Measurements from ENCODE around the gene NOC4L.
"Not testable (repeated sequence)": the region's sequence is repeated elsewhere in the genome, so short reads cannot be mapped to it uniquely, and the experiment has no call there.

NOC4L gene

GRCh38 chr12:132186857-132187620 is 42.8 kb downstream of the NOC4L start:
- DNase-seq = no peak

GRCh38 chr12:132187646-132188450 is 43.6 kb downstream of the NOC4L start:
- no peak for DNase-seq

- no peak for DNase-seq
Observed at GRCh38 chr12:132188451-132188901, 44.2 kb downstream of the NOC4L start.

- DNase-seq = no peak
Observed at GRCh38 chr12:132188916-132189325, 44.7 kb downstream of the NOC4L start.

GRCh38 chr12:132189378-132190011 is 45.2 kb downstream of the NOC4L start:
- no peak for DNase-seq

GRCh38 chr12:132190012-132190755 is 45.9 kb downstream of the NOC4L start:
- DNase-seq = no peak

- no peak for DNase-seq
Observed at GRCh38 chr12:132190834-132191500, 46.7 kb downstream of the NOC4L start.

- no peak for DNase-seq
Observed at GRCh38 chr12:132191715-132192553, 47.7 kb downstream of the NOC4L start.

GRCh38 chr12:132194056-132194455 is 49.8 kb downstream of the NOC4L start:
- DNase-seq = peak; percentile 44

GRCh38 chr12:132194556-132194955 is 50.3 kb downstream of the NOC4L start:
- DNase-seq = no peak

GRCh38 chr12:132195242-132195641 is 51.0 kb downstream of the NOC4L start:
- DNase-seq = not testable (repeated sequence)

- DNase-seq = no peak
Observed at GRCh38 chr12:132196038-132196872, 52.0 kb downstream of the NOC4L start.

- no peak for DNase-seq
Observed at GRCh38 chr12:132196873-132197390, 52.7 kb downstream of the NOC4L start.

GRCh38 chr12:132197581-132198354 is 53.5 kb downstream of the NOC4L start:
- peak; percentile 59 for DNase-seq

GRCh38 chr12:132199101-132199500 is 54.8 kb downstream of the NOC4L start:
- DNase-seq = no peak

GRCh38 chr12:132199526-132200319 is 55.5 kb downstream of the NOC4L start:
- no peak for DNase-seq

- DNase-seq = no peak
Observed at GRCh38 chr12:132200800-132201199, 56.5 kb downstream of the NOC4L start.

- no peak for DNase-seq
Observed at GRCh38 chr12:132201391-132202120, 57.3 kb downstream of the NOC4L start.

Measured in RPMI8226 (cell line).